ENCODE measurements around the gene CCP110.
A peak's percentile ranks its signal among the peaks of the same experiment; 100 is the strongest.
"Not testable (repeated sequence)": the region's sequence is repeated elsewhere in the genome, so short reads cannot be mapped to it uniquely, and the experiment has no call there.

The CCP110 gene

DNA sequence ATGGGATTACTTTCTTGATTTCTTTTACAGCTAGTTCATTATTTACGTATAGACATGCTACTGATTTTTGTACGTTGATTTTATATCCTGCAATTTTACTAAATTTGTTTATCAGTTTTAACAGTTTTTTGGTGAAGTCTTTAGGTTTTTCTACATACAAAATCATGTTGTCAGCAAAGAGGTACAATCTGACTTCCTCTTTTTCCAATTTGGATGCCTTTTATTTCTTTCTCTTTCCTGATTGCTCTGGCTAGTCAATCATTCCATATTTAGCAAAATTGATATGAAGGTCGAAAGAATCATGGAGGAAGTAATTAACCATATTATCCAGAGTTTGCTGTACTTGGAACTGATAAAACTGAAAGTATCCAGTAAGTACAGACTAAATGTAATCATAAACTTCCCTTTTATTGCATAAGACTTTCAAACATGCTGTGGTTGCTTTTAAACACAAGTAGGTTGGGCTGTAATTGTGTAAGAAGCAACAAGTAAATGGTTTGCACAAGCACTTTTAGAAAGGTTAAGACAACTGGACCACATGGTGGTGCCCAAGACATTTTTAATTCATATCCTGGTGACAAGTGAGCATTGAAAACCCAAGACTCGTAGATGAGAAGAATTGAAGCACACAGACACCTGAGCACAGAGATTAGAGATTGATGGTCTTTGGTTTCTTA lies 10.2 kb upstream of the CCP110 start:
- DNase-seq, result no peak

DNA sequence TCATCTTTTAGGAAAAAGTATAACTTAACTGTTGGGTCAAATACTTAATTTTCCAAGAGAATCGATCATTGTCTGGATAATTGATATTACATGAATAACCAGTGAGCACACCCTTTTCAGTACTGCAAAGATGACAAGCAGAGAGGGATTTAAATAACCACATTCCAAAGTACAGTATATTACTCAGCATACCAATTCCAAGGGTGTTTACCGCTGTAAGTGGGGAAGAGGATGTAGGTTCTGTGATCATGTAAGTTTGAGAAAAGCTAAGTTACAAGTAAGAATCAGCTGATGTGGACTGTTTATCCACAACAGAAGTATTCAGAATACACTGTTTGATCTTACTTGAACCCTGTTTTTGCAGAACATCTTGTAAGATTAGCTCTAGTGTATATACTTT lies 8.0 kb upstream of the CCP110 start:
- DNase-seq, result no peak

DNA sequence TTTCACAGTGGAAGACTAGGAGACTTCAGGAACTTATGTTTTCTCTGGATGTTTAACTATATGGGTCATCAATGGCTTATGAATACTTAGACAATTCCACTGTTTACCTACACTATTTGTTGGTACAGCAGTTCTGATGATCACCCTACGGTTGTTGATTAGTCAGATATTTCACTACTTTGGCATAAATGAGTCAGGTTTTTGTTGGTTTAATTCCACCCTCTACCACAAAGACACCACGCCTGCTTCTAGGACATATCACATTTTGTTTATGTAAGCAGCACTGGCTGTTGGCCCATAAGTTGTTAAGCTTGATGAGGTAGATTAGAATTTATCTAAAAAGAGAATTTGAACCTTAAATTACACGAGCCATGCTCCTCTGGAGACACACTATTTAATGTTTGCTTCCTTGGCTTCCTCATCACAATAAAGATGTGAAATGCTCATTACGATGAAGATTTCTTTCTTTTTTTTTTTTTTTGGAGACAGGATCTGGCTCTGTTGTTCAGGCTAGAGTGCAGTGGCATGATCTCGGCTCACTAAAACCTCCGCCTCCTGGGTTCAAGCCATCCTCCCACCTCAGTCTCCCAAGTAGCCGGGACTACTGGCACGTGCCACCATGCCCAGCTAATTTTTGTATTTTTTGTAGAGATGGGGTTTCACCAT lies 6.2 kb upstream of the CCP110 start:
- DNase-seq, result no peak

GRCh38 chr16:19518388-19518787 lies 5.4 kb upstream of the CCP110 start:
- DNase-seq, result no peak

DNA sequence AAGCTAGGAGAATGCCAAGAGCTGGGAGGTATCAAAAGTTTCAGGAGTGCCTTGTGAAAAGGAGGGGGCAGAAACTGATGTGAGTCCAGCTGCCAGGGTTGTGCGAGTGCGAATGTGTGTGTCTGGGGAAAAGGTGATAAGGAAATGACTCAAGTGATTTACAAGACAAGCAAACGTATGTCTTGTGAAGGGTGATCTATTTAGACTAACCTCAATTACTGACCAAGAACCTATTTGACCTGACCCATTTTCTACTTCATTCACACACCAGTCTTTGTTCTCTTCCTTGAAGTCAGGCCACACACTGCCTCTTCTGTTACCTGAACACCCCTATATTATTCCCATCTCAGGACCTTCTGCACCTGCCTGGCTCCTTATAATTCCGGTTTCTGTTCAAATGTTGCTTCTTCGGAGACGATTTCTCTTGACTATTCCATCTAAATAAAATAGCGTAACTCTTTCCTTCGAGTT lies 2.8 kb upstream of the CCP110 start:
- DNase-seq, result no peak

GRCh38 chr16:19521471-19522396 lies 2.0 kb upstream of the CCP110 start, which contains the start of gene GDE1:
GDE1 (minus strand) TSS chr16:19522098; CDS start chr16:19521964, 134 bp downstream.
- peak; percentile 66 for DNase-seq

DNA sequence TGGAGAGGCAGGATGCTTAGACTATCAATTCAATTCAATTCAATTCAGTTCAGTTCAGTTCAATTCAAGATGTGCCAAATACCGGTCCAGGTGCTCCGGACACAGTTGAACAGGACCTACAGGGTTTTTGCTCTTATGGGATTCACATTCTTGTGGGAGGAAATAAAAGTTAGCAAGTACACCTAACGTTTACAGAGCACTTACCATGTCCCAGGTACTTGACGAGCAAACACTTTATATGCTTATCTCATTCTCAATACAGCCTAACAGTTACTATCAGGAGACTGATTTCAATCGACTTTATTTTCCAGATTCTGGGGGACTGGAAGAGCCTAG lies 1.4 kb upstream of the CCP110 start:
- no peak for DNase-seq

- no peak for DNase-seq
Observed at GRCh38 chr16:19522760-19523159, 982 bp upstream of the CCP110 start.

- DNase-seq, result no peak
Observed at GRCh38 chr16:19523184-19523558, 571 bp upstream of the CCP110 start.

- no peak for DNase-seq
Observed at GRCh38 chr16:19524356-19524615, 544 bp downstream of the CCP110 start.

GRCh38 chr16:19524616-19525384 lies 1.1 kb downstream of the CCP110 start:
- no peak for DNase-seq

DNA sequence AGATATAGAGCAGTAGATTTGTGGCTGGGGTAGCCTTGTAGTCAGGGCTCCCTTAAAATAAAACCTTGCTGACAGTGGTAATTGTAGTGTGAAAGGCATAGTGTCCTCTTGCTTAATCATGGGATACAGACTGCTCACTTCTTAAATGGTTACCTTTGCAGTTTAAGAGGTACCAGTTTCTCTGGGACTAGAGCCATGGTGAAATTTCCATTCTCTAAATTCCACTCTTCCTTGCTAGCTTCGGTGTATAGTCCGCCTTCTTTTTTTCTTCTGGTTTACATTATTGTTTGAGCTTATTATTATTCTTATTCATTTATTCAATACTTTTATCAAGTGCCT lies 1.6 kb downstream of the CCP110 start:
- no peak for DNase-seq

DNA sequence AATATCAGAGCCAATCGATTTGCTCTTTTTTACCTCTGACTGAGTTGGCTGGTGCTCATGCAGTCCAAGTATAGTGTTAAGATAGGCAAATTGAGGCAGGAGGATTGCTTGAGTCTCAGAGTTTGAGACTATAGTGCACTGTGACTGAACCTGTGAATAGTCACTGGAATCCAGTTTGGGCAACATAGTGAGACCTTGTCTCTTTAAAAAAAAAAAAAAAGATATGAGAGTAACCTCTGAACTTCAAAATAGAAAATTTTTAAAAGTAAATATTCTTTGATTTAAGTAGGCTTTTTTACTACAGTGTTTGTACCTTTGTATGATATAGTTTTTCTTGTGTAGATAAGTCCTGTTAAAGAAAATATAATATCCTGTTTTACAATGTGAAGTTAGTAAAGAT lies 3.4 kb downstream of the CCP110 start:
- no peak for DNase-seq

DNA sequence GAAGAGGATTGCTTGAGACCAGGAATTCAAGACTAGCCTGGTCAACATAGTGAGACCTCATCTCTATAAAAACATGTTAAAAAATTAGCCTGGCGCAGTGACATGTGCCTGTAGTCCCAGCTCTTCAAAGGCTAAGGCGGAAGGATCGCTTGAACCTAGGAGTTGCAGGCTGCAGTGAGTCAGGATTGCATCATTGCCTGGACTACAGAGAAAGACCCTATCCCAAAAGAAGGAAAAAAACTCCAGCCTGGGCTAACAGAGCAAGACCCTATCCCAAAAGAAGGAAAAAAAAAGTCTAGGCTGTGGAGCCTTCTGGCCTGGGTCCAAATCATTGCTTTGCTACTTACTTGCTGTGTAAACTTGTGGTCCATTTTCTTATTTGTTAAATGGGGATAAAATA lies 4.9 kb downstream of the CCP110 start:
- DNase-seq, result no peak

DNA sequence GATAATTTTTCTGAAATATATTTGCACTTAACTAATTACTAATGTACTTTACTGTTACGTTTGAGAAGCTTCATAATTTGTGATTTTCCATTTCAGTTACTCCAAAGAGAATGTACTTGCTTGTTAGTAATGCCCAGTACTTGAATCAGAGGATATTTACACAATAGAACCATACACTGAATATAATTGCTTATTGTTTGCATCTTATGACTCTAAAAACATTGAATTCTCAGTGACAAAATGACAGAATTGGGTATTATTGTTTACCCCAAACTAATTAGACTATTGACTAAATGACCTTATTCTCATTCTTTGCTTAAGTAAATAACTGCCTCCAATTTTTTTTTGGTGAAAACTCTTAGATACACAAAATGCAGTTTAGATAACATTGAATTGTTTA lies 8.9 kb downstream of the CCP110 start:
- no peak for DNase-seq

DNA sequence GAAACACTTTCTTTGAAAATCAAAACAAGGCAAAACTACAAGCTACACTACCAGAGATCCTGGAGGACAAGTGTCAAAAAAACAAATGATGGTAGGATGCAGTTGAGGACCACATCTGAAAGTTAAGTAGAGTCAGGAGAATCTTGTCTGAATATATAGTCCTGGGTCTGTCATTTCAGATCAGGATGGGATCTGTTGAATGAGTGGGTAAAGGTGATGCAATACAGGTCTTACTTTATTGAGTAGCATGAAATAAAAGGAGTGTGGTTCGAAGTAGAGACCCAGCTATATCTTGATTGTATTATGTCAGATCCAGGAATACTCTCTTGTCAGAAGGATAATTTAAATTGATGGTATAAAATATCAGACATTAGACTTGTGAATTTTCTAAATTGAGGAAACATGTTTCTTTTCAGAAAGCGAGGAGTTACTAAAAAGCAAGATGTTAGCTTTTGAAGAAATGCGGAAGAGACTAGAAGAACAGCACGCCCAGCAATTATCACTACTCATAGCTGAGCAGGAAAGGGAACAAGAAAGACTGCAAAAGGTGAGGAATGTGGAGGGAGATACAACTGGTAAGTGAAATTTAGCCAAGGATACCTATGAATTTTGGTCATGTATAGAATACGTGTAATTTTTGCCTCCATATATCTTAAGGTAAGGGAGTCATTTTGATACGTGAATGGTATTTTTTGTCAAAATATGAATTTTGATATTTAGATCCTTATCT lies 16.7 kb downstream of the CCP110 start:
- DNase-seq, result no peak

DNA sequence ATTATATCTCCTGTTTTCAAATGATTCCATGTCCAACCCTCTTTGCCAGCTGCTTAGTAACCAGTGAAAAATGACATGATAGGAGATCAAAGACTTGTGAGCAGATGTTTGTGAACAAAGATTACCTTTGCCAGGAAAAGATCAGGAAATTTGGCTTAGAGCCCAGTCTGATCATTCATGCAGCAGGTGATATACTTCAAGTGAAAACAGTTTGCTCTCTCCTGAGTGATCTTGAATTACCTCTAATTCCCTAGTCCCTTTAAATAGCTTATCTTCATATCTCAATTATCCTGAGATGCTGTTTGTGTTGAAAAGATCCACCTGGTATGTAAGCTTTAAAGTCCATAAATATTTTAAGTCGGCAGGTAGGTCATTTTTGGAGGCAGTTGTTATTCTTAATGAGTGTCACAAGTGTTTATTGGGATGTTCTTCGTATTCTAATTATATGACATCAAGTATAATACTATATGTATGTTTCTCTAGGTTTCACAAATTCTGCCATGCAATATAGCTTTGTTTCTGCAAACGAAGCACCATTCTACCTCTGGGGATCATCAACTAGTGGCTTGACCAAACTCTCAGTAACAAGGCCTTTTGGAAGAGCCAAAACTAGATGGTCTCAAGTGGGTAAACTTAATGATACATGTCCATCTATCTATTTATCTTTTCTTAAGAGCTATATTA lies 18.5 kb downstream of the CCP110 start:
- no peak for DNase-seq

DNA sequence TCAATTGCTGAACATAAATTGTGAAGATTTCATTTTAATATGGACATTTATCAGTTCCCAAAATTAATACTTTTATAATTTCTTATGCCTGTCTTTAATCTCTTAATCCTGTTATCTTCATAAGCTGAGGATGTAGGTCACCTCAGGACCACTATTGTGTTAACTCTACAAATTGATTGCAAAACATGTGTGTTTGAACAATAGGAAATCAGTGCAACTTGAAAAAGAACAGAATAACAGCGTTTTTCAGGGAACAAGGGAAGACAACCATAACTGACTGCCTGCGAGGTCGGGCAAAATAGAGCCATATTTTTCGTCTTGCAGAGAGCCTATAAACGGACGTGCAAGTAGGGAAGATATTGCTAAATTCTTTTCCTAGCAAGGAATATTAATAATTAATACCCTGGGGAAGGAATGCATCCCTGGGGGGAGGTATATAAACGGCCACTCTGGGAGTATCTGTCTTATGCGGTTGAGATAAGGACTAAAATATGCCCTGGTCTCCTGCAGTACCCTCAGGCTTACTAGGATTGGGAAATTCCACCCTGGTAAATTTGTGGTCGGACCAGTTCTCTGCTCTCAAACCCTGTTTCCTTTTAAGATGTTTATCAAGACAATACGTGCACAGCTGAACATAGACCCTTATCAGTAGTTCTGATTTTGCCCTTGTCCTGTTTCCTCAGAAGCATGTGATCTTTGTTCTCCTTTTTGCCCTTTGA lies 19.7 kb downstream of the CCP110 start:
- DNase-seq, result not testable (repeated sequence)

DNA sequence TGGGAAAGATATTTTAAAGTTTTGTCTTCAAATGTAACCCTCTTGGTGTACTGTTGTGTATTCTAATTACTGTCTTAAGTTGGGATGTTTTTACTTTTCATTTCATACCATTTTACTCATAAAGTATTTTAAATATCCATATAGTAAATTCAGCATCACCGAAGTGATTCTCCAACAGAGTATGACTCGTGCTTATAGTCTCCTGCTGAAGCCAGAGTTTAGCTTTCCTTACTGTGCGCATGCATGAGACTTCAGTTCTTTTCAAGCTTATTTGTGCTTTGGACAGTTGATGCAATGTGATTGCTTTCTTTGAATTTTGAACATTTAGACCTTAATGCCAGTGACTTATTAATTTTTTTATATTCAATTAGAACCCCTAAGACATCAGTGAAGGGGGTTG lies 24.4 kb downstream of the CCP110 start:
- no peak for DNase-seq

- DNase-seq, result no peak
Observed at GRCh38 chr16:19549673-19550072, 25.9 kb downstream of the CCP110 start.

GRCh38 chr16:19555186-19555937 lies 31.6 kb downstream of the CCP110 start, which contains the start of gene VPS35L:
VPS35L (plus strand) TSS chr16:19555703; CDS start chr16:19555730, 27 bp downstream.
- peak; percentile 72 for DNase-seq
